ENCODE measurements around the gene SEMA5B.

The SEMA5B gene

GRCh38 chr3:122919291-122919610 is 108.3 kb downstream of the SEMA5B start:
- H2BK5ac ChIP-seq (ENCODE audit: low read length): no peak overlapping the region
- H3K79me1 ChIP-seq (ENCODE audit: low read depth, low read length): no peaks in the 10 kb centered on the region
- no peak overlapping the region for H3K18ac ChIP-seq (ENCODE audit: low read length)
- no peak overlapping the region for H4K8ac ChIP-seq (ENCODE audit: low read depth, low read length)
- peaks cover 0 to 100% of the 10 kb centered on the region in 2 donors for H3K36me3 ChIP-seq (replicated peaks in 1 of 2; ENCODE audit: control insufficient read depth in 2 of 2, insufficient read depth in 2 of 2, low read length in 2 of 2)
- no peak overlapping the region for H2BK15ac ChIP-seq (ENCODE audit: low read length)
- no peak overlapping the region for H2BK12ac ChIP-seq (ENCODE audit: low read length)
- H3K4ac ChIP-seq (ENCODE audit: low read length): no peak overlapping the region
- H3K14ac ChIP-seq (ENCODE audit: low read length): no peak overlapping the region
- H4K91ac ChIP-seq (ENCODE audit: low read depth, low read length, poor library complexity): no peak overlapping the region
- H2AFZ ChIP-seq (ENCODE audit: low read length): no peak overlapping the region
- H3K27me3 ChIP-seq (ENCODE audit: control insufficient read depth in 3 of 3, insufficient read depth in 3 of 3, low read depth in 1 of 3, low read length in 3 of 3): peaks cover 0 to 12% (median 0%) of the 10 kb centered on the region in 3 experiments
- H3K9ac ChIP-seq (ENCODE audit: low read depth, low read length, poor library complexity): no peak overlapping the region
- no peak overlapping the region for H2BK120ac ChIP-seq (ENCODE audit: low read depth, low read length)
- H3K4me3 ChIP-seq (ENCODE audit: low read length in 2 of 2): no peak overlapping the region
- WGBS, 2 donors (ENCODE audit: extremely low coverage in 2 of 2, insufficient read length in 2 of 2, insufficient replicate concordance in 1 of 2): no CpG with 5 or more reads among the region's 3 CpGs
- no peak overlapping the region for H3K4me2 ChIP-seq (ENCODE audit: insufficient read depth, low read length, poor library complexity, severe bottlenecking)
- H3K23ac ChIP-seq (ENCODE audit: low read depth, low read length, poor library complexity): no peak overlapping the region
- no peak overlapping the region for H2AK5ac ChIP-seq (ENCODE audit: low read depth, low read length)
- no peak for DNase-seq (ENCODE audit: low spot score)
- peaks cover 0 to 2% of the 10 kb centered on the region in 2 donors for H3K4me1 ChIP-seq (ENCODE audit: control insufficient read depth in 2 of 2, insufficient read depth in 1 of 2, low read depth in 1 of 2, low read length in 2 of 2)
- no peaks in the 10 kb centered on the region for H3K9me3 ChIP-seq (replicated peaks in 1 of 2; ENCODE audit: control insufficient read depth in 2 of 2, insufficient read depth in 1 of 2, low read depth in 1 of 2, low read length in 2 of 2)
- no peak overlapping the region for H3K27ac ChIP-seq (replicated peaks; ENCODE audit: low read length)

- no peak overlapping the region for H3K23ac ChIP-seq (ENCODE audit: low read depth, low read length, poor library complexity)
- no peak overlapping the region for H2BK120ac ChIP-seq (ENCODE audit: low read depth, low read length)
- no peak overlapping the region for H2BK15ac ChIP-seq (ENCODE audit: low read length)
- H3K79me1 ChIP-seq (ENCODE audit: low read depth, low read length): no peaks in the 10 kb centered on the region
- H3K9ac ChIP-seq (ENCODE audit: low read depth, low read length, poor library complexity): no peak overlapping the region
- H2BK12ac ChIP-seq (ENCODE audit: low read length): no peak overlapping the region
- no peak overlapping the region for H2BK5ac ChIP-seq (ENCODE audit: low read length)
- H3K4ac ChIP-seq (ENCODE audit: low read length): no peak overlapping the region
- peaks cover 0 to 12% (median 0%) of the 10 kb centered on the region in 3 experiments for H3K27me3 ChIP-seq (ENCODE audit: control insufficient read depth in 3 of 3, insufficient read depth in 3 of 3, low read depth in 1 of 3, low read length in 3 of 3)
- H3K18ac ChIP-seq (ENCODE audit: low read length): no peak overlapping the region
- DNase-seq (ENCODE audit: low spot score): no peak
- no peak overlapping the region for H3K4me3 ChIP-seq (ENCODE audit: low read length in 2 of 2)
- H4K8ac ChIP-seq (ENCODE audit: low read depth, low read length): no peak overlapping the region
- no peaks in the 10 kb centered on the region for H3K9me3 ChIP-seq (replicated peaks in 1 of 2; ENCODE audit: control insufficient read depth in 2 of 2, insufficient read depth in 1 of 2, low read depth in 1 of 2, low read length in 2 of 2)
- H3K14ac ChIP-seq (ENCODE audit: low read length): no peak overlapping the region
- H3K4me1 ChIP-seq (ENCODE audit: control insufficient read depth in 2 of 2, insufficient read depth in 1 of 2, low read depth in 1 of 2, low read length in 2 of 2): peaks cover 0 to 2% of the 10 kb centered on the region in 2 donors
- H2AFZ ChIP-seq (ENCODE audit: low read length): no peak overlapping the region
- H4K91ac ChIP-seq (ENCODE audit: low read depth, low read length, poor library complexity): no peak overlapping the region
- no peak overlapping the region for H3K27ac ChIP-seq (replicated peaks; ENCODE audit: low read length)
- peaks cover 0 to 100% of the 10 kb centered on the region in 2 donors for H3K36me3 ChIP-seq (replicated peaks in 1 of 2; ENCODE audit: control insufficient read depth in 2 of 2, insufficient read depth in 2 of 2, low read length in 2 of 2)
- no CpG with 5 or more reads among the region's 5 CpGs for WGBS, 2 donors (ENCODE audit: extremely low coverage in 2 of 2, insufficient read length in 2 of 2, insufficient replicate concordance in 1 of 2)
- H3K4me2 ChIP-seq (ENCODE audit: insufficient read depth, low read length, poor library complexity, severe bottlenecking): no peak overlapping the region
- H2AK5ac ChIP-seq (ENCODE audit: low read depth, low read length): no peak overlapping the region
Observed at GRCh38 chr3:122918576-122919290, 108.8 kb downstream of the SEMA5B start.

- no peak overlapping the region for H3K9ac ChIP-seq (ENCODE audit: low read depth, low read length, poor library complexity)
- H3K27me3 ChIP-seq (ENCODE audit: control insufficient read depth in 3 of 3, insufficient read depth in 3 of 3, low read depth in 1 of 3, low read length in 3 of 3): peaks cover 0 to 6% (median 0%) of the 10 kb centered on the region in 3 experiments
- H4K8ac ChIP-seq (ENCODE audit: low read depth, low read length): no peak overlapping the region
- no peak overlapping the region for H2AK5ac ChIP-seq (ENCODE audit: low read depth, low read length)
- H2BK5ac ChIP-seq (ENCODE audit: low read length): no peak overlapping the region
- no peak overlapping the region for H3K27ac ChIP-seq (replicated peaks; ENCODE audit: low read length)
- H3K4me2 ChIP-seq (ENCODE audit: insufficient read depth, low read length, poor library complexity, severe bottlenecking): no peak overlapping the region
- H4K91ac ChIP-seq (ENCODE audit: low read depth, low read length, poor library complexity): no peak overlapping the region
- H2BK15ac ChIP-seq (ENCODE audit: low read length): no peak overlapping the region
- WGBS, 2 donors (ENCODE audit: extremely low coverage in 2 of 2, insufficient read length in 2 of 2, insufficient replicate concordance in 1 of 2): no CpG with 5 or more reads among the region's 4 CpGs
- H3K36me3 ChIP-seq (replicated peaks in 1 of 2; ENCODE audit: control insufficient read depth in 2 of 2, insufficient read depth in 2 of 2, low read length in 2 of 2): peaks cover 0 to 100% of the 10 kb centered on the region in 2 donors
- H3K23ac ChIP-seq (ENCODE audit: low read depth, low read length, poor library complexity): no peak overlapping the region
- H3K4ac ChIP-seq (ENCODE audit: low read length): no peak overlapping the region
- H3K18ac ChIP-seq (ENCODE audit: low read length): no peak overlapping the region
- no peak overlapping the region for H2BK120ac ChIP-seq (ENCODE audit: low read depth, low read length)
- DNase-seq (ENCODE audit: low spot score): no peak
- no peak overlapping the region for H3K14ac ChIP-seq (ENCODE audit: low read length)
- H2AFZ ChIP-seq (ENCODE audit: low read length): no peak overlapping the region
- H3K9me3 ChIP-seq (replicated peaks in 1 of 2; ENCODE audit: control insufficient read depth in 2 of 2, insufficient read depth in 1 of 2, low read depth in 1 of 2, low read length in 2 of 2): no peaks in the 10 kb centered on the region
- peaks cover 0 to 2% of the 10 kb centered on the region in 2 donors for H3K4me1 ChIP-seq (ENCODE audit: control insufficient read depth in 2 of 2, insufficient read depth in 1 of 2, low read depth in 1 of 2, low read length in 2 of 2)
- H3K79me1 ChIP-seq (ENCODE audit: low read depth, low read length): no peaks in the 10 kb centered on the region
- no peak overlapping the region for H3K4me3 ChIP-seq (ENCODE audit: low read length in 2 of 2)
- H2BK12ac ChIP-seq (ENCODE audit: low read length): no peak overlapping the region
Observed at GRCh38 chr3:122917412-122917811, 110.2 kb downstream of the SEMA5B start.

GRCh38 chr3:122916580-122916979 is 111.0 kb downstream of the SEMA5B start:
- H3K4ac ChIP-seq (ENCODE audit: low read length): no peak overlapping the region
- H2BK12ac ChIP-seq (ENCODE audit: low read length): no peak overlapping the region
- no peak overlapping the region for H2AK5ac ChIP-seq (ENCODE audit: low read depth, low read length)
- H2BK120ac ChIP-seq (ENCODE audit: low read depth, low read length): no peak overlapping the region
- no peak overlapping the region for H2BK5ac ChIP-seq (ENCODE audit: low read length)
- no peak overlapping the region for H4K91ac ChIP-seq (ENCODE audit: low read depth, low read length, poor library complexity)
- H3K4me2 ChIP-seq (ENCODE audit: insufficient read depth, low read length, poor library complexity, severe bottlenecking): no peak overlapping the region
- no peak overlapping the region for H3K14ac ChIP-seq (ENCODE audit: low read length)
- H3K18ac ChIP-seq (ENCODE audit: low read length): no peak overlapping the region
- no peak overlapping the region for H3K9ac ChIP-seq (ENCODE audit: low read depth, low read length, poor library complexity)
- no peak overlapping the region for H3K27ac ChIP-seq (replicated peaks; ENCODE audit: low read length)
- H3K4me1 ChIP-seq (ENCODE audit: control insufficient read depth in 2 of 2, insufficient read depth in 1 of 2, low read depth in 1 of 2, low read length in 2 of 2): no peaks in the 10 kb centered on the region
- no peak overlapping the region for H2BK15ac ChIP-seq (ENCODE audit: low read length)
- peaks cover 0 to 2% (median 0%) of the 10 kb centered on the region in 3 experiments for H3K27me3 ChIP-seq (ENCODE audit: control insufficient read depth in 3 of 3, insufficient read depth in 3 of 3, low read depth in 1 of 3, low read length in 3 of 3)
- WGBS, 2 donors (ENCODE audit: extremely low coverage in 2 of 2, insufficient read length in 2 of 2, insufficient replicate concordance in 1 of 2): no CpG with 5 or more reads among the region's 6 CpGs
- H3K9me3 ChIP-seq (replicated peaks in 1 of 2; ENCODE audit: control insufficient read depth in 2 of 2, insufficient read depth in 1 of 2, low read depth in 1 of 2, low read length in 2 of 2): no peaks in the 10 kb centered on the region
- no peak overlapping the region for H3K4me3 ChIP-seq (ENCODE audit: low read length in 2 of 2)
- no peak overlapping the region for H3K23ac ChIP-seq (ENCODE audit: low read depth, low read length, poor library complexity)
- H3K79me1 ChIP-seq (ENCODE audit: low read depth, low read length): no peaks in the 10 kb centered on the region
- H4K8ac ChIP-seq (ENCODE audit: low read depth, low read length): no peak overlapping the region
- DNase-seq (ENCODE audit: low spot score): no peak
- peaks cover 0 to 100% of the 10 kb centered on the region in 2 donors for H3K36me3 ChIP-seq (replicated peaks in 1 of 2; ENCODE audit: control insufficient read depth in 2 of 2, insufficient read depth in 2 of 2, low read length in 2 of 2)
- H2AFZ ChIP-seq (ENCODE audit: low read length): no peak overlapping the region

Measured in neuronal stem cell (in vitro differentiated cells).